ENCODE data around the gene CX3CL1. TPM values are rescaled to one million over a fixed set of nuclear protein-coding genes. Genes with fewer than 3 reads are reported as not detected.

The CX3CL1 gene
- total and polyA plus RNA-seq, 9 of the 15 experiments (the other 6 are each of a cell fraction or from before 2014, with no cell fraction given): 0.09 TPM; not detected in 8

GRCh38 chr16:57376313-57376818 lies 4.1 kb downstream of the CX3CL1 start:
- DNase-seq (ENCODE audit: extremely low read depth in 1 of 4, low spot score in 3 of 4) (no peak), FAIRE-seq (no peak), ATAC-seq (no peak)
- no peak overlapping the region for H2AFZ ChIP-seq (ENCODE audit: low read depth, low read length)
- ChIA-PET POLR2A (no interaction called here), CTCF (ENCODE audit: low intra/inter-chr PET ratio) (no interaction called here)
- in situ Hi-C loops (cut with MboI): no loop called here
- WGBS (ENCODE audit: insufficient coverage, low coverage, missing lambda C conversion rate): 3% methylated on average over 3 of the region's 3 CpGs
- peaks cover 2 to 50% of the 10 kb centered on the region in 2 experiments; a peak in 3 of 5 replicates for H3K27me3 ChIP-seq (ENCODE audit: control insufficient read depth in 2 of 2, insufficient read depth in 2 of 2, low read length in 2 of 2)
- no peak overlapping the region for H3K4me3 ChIP-seq
- H4K20me1 ChIP-seq (replicated peaks; ENCODE audit: control insufficient read depth, insufficient read depth, low read length): 0 out of 2 replicates have a peak, but pooled peaks cover 3% of the 10 kb centered on the region
- H3K36me3 ChIP-seq (ENCODE audit: control insufficient read depth, insufficient read depth, low read length): no peaks in the 10 kb centered on the region
- H3K4me1 ChIP-seq (replicated peaks in 1 of 2; ENCODE audit: control insufficient read depth in 2 of 2, insufficient read depth in 2 of 2, low read length in 2 of 2): peaks cover 0 to 7% of the 10 kb centered on the region in 2 experiments; a peak in 2 of 5 replicates
- no TSS peak for BruUV-seq (replicated peaks)
- H3K9me3 ChIP-seq (replicated peaks; ENCODE audit: control insufficient read depth, insufficient read depth, low read depth, low read length): no peaks in the 10 kb centered on the region
- H3K27ac ChIP-seq (ENCODE audit: extremely low read depth, low read depth, low read length): no peak overlapping the region
- intact Hi-C loops (cut with micrococcal nuclease): no loop called here
- TF ChIP-seq ZNF511 (CRISPR knock-in tag; IDR thresholded peaks at IDR 0.05) (no peak), PHF21A (IDR thresholded peaks at IDR 0.05; ENCODE audit: borderline replicate concordance, low read depth) (no peak), HDGF (IDR thresholded peaks at IDR 0.05) (no peak), EHMT2 (IDR thresholded peaks at IDR 0.05) (peak; percentile 29; the same call in 1 of the 2 replicates), PKNOX1 (IDR thresholded peaks at IDR 0.05) (0 out of 2 replicates have a peak, but pooled peaks have one; percentile 20), SMARCC2 (IDR thresholded peaks at IDR 0.05; ENCODE audit: low read depth) (no peak), JUN (IDR thresholded peaks at IDR 0.05; ENCODE audit: borderline replicate concordance, low read depth, low read length) (no peak), JUN (CRISPR knock-in tag; IDR thresholded peaks at IDR 0.05; ENCODE audit: borderline replicate concordance) (no peak)
- H3K4me2 ChIP-seq (ENCODE audit: insufficient read depth, low read length): no peak overlapping the region
- H3K9me1 ChIP-seq (ENCODE audit: control insufficient read depth, insufficient read depth, low read length): no peaks in the 10 kb centered on the region
- H3K9ac ChIP-seq (ENCODE audit: insufficient read depth in 1 of 2, low read depth in 2 of 2, low read length in 2 of 2): no peak overlapping the region
- no peaks in the 10 kb centered on the region for H3K79me2 ChIP-seq (ENCODE audit: control insufficient read depth, insufficient read depth, low read length)

Measured in K562 (cell line).